Transverse colon (tissue), 4 donors: ENCODE data around the gene SEM1.

Experiments used
- CTCF ChIP-seq, 5 experiments: fragments of 200-600 bp in 3 of 5; fragments of 450-650 bp in 2 of 5; sonication (generic) in 3 of 5; IDR thresholded peaks; 1 replicate in 2 of 5; 2 replicates in 3 of 5; pipeline ENCODE4 v1.5.1; 2016 to 2017; ENCODE audit warnings: antibody characterized with exemption in 5 of 5, inconsistent platforms in 3 of 5, mild to moderate bottlenecking in 2 of 5, moderate library complexity in 1 of 5
- POLR2AphosphoS5 ChIP-seq, 3 donors: sonication (generic); formaldehyde crosslinking; IDR thresholded peaks; one replicate each; pipeline ENCODE4 v1.6.1; 2016; ENCODE audit warnings: antibody characterized with exemption in 3 of 3

GRCh38 chr7:96747418-96747940 lies 37.8 kb upstream of the SEM1 start:
- TF ChIP-seq CTCF (IDR thresholded peaks at IDR 0.05): no peak
- no peak for TF ChIP-seq POLR2AphosphoS5 (IDR thresholded peaks at IDR 0.05)
